GM12878 (cell line): Measurements from ENCODE around the gene FAAH2. TPM values are rescaled to one million over a fixed set of nuclear protein-coding genes. Genes with fewer than 3 reads are reported as not detected.

ENCODE experiments used
- ATAC-seq: fragments of 200-7000 bp; cut with Tn5 transposase; 3 replicates; pipeline ENCODE4 v1.9.1; 2020; ENCODE audit warnings: mild to moderate bottlenecking, moderate library complexity
- BruUV-seq: library from RNA; stranded (reverse); fragments of 400-500 nt; replicated peaks from 2 replicates; lab custom pipeline; 2021; lab: Mats Ljungman, UMichigan
- CTCF ChIA-PET: fragments of 300-600 bp; sonication (Branson Sonifier 250); formaldehyde crosslinking; extraction: SDS; loops from one replicate; lab custom pipeline; 2021; ENCODE audit warnings: inconsistent platforms; lab: Yijun Ruan, JAX
- POLR2A ChIA-PET: fragments of 350-600 bp; formaldehyde crosslinking; extraction: SDS; loops from one replicate; lab custom pipeline; 2021; ENCODE audit warnings: inconsistent platforms; lab: Charles Lee
- RAD21 ChIA-PET: fragments of 300-600 bp; sonication (Branson Sonifier 250); formaldehyde crosslinking; loops from one replicate; lab custom pipeline; 2023; ENCODE audit warnings: antibody characterized with exemption; ENCODE audit not compliant: unreplicated experiment; lab: Charles Lee
- SMC1A ChIA-PET: fragments of 300-600 bp; sonication (Branson Sonifier 250); formaldehyde crosslinking; loops from one replicate; lab custom pipeline; 2023; ENCODE audit not compliant: unreplicated experiment, uncharacterized antibody; lab: Charles Lee
- DNase-seq: peaks from one replicate; pipeline ENCODE4 v3.0.0-alpha.2; 2011; ENCODE audit warnings: low read depth, low spot score
- FAIRE-seq: peaks from 3 replicates; lab custom pipeline; 2011; peaks lifted over from hg19 to GRCh38; lab: Jason Lieb, UNC
- H2AFZ ChIP-seq: 2 replicates; pipeline ENCODE4 v1.6.0; 2011; ENCODE audit warnings: low read depth, low read length, control low read depth; ENCODE audit not compliant: control insufficient read depth
- H3K27ac ChIP-seq: 2 replicates; pipeline ENCODE4 v1.5.1; 2011; ENCODE audit warnings: control low read depth; ENCODE audit not compliant: control insufficient read depth, insufficient read depth
- H3K27me3 ChIP-seq, 2 experiments: replicated peaks in 1 of 2; 2 replicates each; pipeline versions ENCODE4 v1.6.0 to v1.6.1; 2011; ENCODE audit warnings: low read length in 1 of 2; ENCODE audit not compliant: control insufficient read depth in 2 of 2, insufficient read depth in 2 of 2
- H3K36me3 ChIP-seq, 2 experiments: 2 replicates each; pipeline ENCODE4 v1.5.1; 2011; ENCODE audit warnings: low read length in 1 of 2; ENCODE audit not compliant: control insufficient read depth in 2 of 2, insufficient read depth in 2 of 2
- H3K4me1 ChIP-seq: 2 replicates; pipeline ENCODE4 v1.6.1; 2011; ENCODE audit warnings: mild to moderate bottlenecking, low read length, moderate library complexity, mixed read lengths; ENCODE audit not compliant: control insufficient read depth, insufficient read depth
- H3K4me2 ChIP-seq: 2 replicates; pipeline ENCODE4 v1.6.0; 2011; ENCODE audit warnings: control low read depth; ENCODE audit not compliant: control insufficient read depth, insufficient read depth
- H3K4me3 ChIP-seq: fragments of 200-600 bp; sonication (generic); 2 replicates; pipeline ENCODE4 v1.5.1; 2016
- H3K79me2 ChIP-seq: 2 replicates; pipeline ENCODE4 v1.6.0; 2011; ENCODE audit warnings: low read length; ENCODE audit not compliant: control insufficient read depth, insufficient read depth
- H3K9ac ChIP-seq: 2 replicates; pipeline ENCODE4 v1.8.0; 2011; ENCODE audit warnings: low read length, control low read depth, mixed read lengths; ENCODE audit not compliant: control insufficient read depth, insufficient read depth
- H3K9me3 ChIP-seq: replicated peaks from 3 replicates; pipeline ENCODE4 v1.5.1; 2011; ENCODE audit warnings: mild to moderate bottlenecking, low read length; ENCODE audit not compliant: control insufficient read depth, insufficient read depth
- H4K20me1 ChIP-seq: 2 replicates; pipeline ENCODE4 v1.6.0; 2011; ENCODE audit not compliant: control insufficient read depth, insufficient read depth
- DPF2 ChIP-seq: fragments of 450-650 bp; IDR thresholded peaks from 2 replicates; pipeline ENCODE4 v1.6.1; 2017; ENCODE audit warnings: mild to moderate bottlenecking
- EGR1 ChIP-seq, 2 experiments: IDR thresholded peaks; 1 replicate in 1 of 2; 2 replicates in 1 of 2; pipeline ENCODE4 v1.6.1; 2011 to 2012; ENCODE audit warnings: low read depth in 2 of 2, low read length in 2 of 2, borderline replicate concordance in 1 of 2, mild to moderate bottlenecking in 1 of 2, moderate library complexity in 1 of 2
- FOXK2 ChIP-seq: fragments of 450-650 bp; IDR thresholded peaks from 2 replicates; pipeline ENCODE4 v1.6.1; 2017; ENCODE audit warnings: mild to moderate bottlenecking, moderate library complexity
- MEF2B ChIP-seq: fragments of 450-650 bp; IDR thresholded peaks from 2 replicates; pipeline ENCODE4 v1.6.1; 2018; ENCODE audit warnings: mild to moderate bottlenecking, moderate library complexity; ENCODE audit not compliant: partially characterized antibody, poor library complexity, severe bottlenecking
- NFIC ChIP-seq: IDR thresholded peaks from 2 replicates; pipeline ENCODE4 v1.6.1; 2012; ENCODE audit warnings: low read depth, mild to moderate bottlenecking, inconsistent platforms, low read length, moderate library complexity
- NFXL1 ChIP-seq: fragments of 450-650 bp; IDR thresholded peaks from 2 replicates; pipeline ENCODE4 v1.6.1; 2017; ENCODE audit warnings: antibody characterized with exemption, mild to moderate bottlenecking, borderline replicate concordance
- NFYA ChIP-seq: IDR thresholded peaks from 2 replicates; pipeline ENCODE4 v1.6.1; 2011; ENCODE audit warnings: low read depth, mild to moderate bottlenecking, low read length, improper control_type of control experiment, borderline replicate concordance
- NR2C1 ChIP-seq: fragments of 450-650 bp; IDR thresholded peaks from 2 replicates; pipeline ENCODE4 v1.6.1; 2017; ENCODE audit warnings: antibody characterized with exemption, mild to moderate bottlenecking, moderate library complexity
- RAD21 ChIP-seq: IDR thresholded peaks from 2 replicates; pipeline ENCODE4 v1.6.1; 2011; ENCODE audit warnings: mild to moderate bottlenecking, low read depth, low read length, moderate library complexity; ENCODE audit not compliant: insufficient read depth
- RBBP5 ChIP-seq: fragments of 200-600 bp; sonication (generic); conservative IDR thresholded peaks from 2 replicates; pipeline ENCODE4 v1.6.1; 2016
- SMARCA5 ChIP-seq: fragments of 450-650 bp; IDR thresholded peaks from 2 replicates; pipeline ENCODE4 v1.6.1; 2017; ENCODE audit warnings: mild to moderate bottlenecking
- SMC3 ChIP-seq: IDR thresholded peaks from 2 replicates; pipeline ENCODE4 v1.6.1; 2011; ENCODE audit warnings: low read length, improper control_type of control experiment, borderline replicate concordance
- STAT3 ChIP-seq: IDR thresholded peaks from 2 replicates; pipeline ENCODE4 v1.6.1; 2011; ENCODE audit warnings: low read depth, low read length, improper control_type of control experiment
- YBX1 ChIP-seq: fragments of 450-650 bp; IDR thresholded peaks from 2 replicates; pipeline ENCODE4 v1.6.1; 2016; ENCODE audit warnings: antibody characterized with exemption
- YY1 ChIP-seq: IDR thresholded peaks from 2 replicates; pipeline ENCODE4 v1.6.1; 2011; ENCODE audit warnings: low read depth, mild to moderate bottlenecking, low read length
- WGBS: methylation state at CpG from one replicate; pipeline ENCODE4 v1.1.6; 2016; ENCODE audit warnings: low lambda C conversion rate; ENCODE audit not compliant: insufficient replicate concordance, insufficient coverage; ENCODE audit errors: missing lambda C conversion rate; 5-methylcytosine and 5-hydroxymethylcytosine counted together
- in situ Hi-C: fragments of 300-500 bp; cut with MboI; formaldehyde crosslinking; loops from 9 replicates; pipeline ENCODE4 v1.14.3; 2018; ENCODE audit warnings: mixed read lengths
- intact Hi-C: fragments of 100-400 bp; cut with micrococcal nuclease; formaldehyde crosslinking; loops from one replicate; pipeline ENCODE4 v1.14.2; 2022; ENCODE audit not compliant: unreplicated experiment
- polyA plus RNA-seq, 11 experiments: library from polyadenylated mRNA; depleted of rRNA in 4 of 11; unstranded in 6 of 11; stranded (reverse) in 5 of 11; fragments of >200 nt; fragmentation: Nextera tagmentation in 4 of 11; fragmentation: Illumina TruSeq in 1 of 11; extraction: Ambion mirVana in 4 of 11; extraction: Trizol in 1 of 11; gene quantifications; 1 replicate in 1 of 11; 2 replicates in 10 of 11; pipeline versions ENCODE4 v1.2.1 to v1.2.3, GENCODE V29; 2011 to 2016; ENCODE audit warnings: inconsistent platforms in 2 of 11, missing spikeins in 2 of 11, low read depth in 1 of 11
- total RNA-seq, 4 experiments: library from RNA; depleted of rRNA in 3 of 4; stranded (reverse); fragments of >200 nt in 3 of 4; fragmentation: Illumina TruSeq in 1 of 4; extraction: Trizol in 1 of 4; gene quantifications; 2 replicates each; pipeline versions ENCODE4 v1.2.1 to v1.2.3, GENCODE V29; 2013 to 2021
- TF ChIP-seq, protein P1 (sequence below), 3 experiments: IDR thresholded peaks in 2 of 3; conservative IDR thresholded peaks in 1 of 3; 2 replicates each; pipeline ENCODE4 v1.5.1; 2011; ENCODE audit warnings: low read depth in 3 of 3, low read length in 3 of 3, mild to moderate bottlenecking in 3 of 3, control low read depth in 2 of 3, moderate library complexity in 2 of 3, inconsistent platforms in 1 of 3, mixed read lengths in 1 of 3; ENCODE audit not compliant: control insufficient read depth in 2 of 3, insufficient read depth in 1 of 3; ENCODE audit errors: extremely low read depth in 1 of 3
- TF ChIP-seq, protein P2 (sequence below): fragments of 450-650 bp; IDR thresholded peaks from 2 replicates; pipeline ENCODE4 v1.6.1; 2017; ENCODE audit warnings: antibody characterized with exemption, mild to moderate bottlenecking, moderate library complexity
- TF ChIP-seq, protein P3 (sequence below): IDR thresholded peaks from 2 replicates; pipeline ENCODE4 v1.6.1; 2011; ENCODE audit warnings: low read depth, mild to moderate bottlenecking, low read length, moderate library complexity, borderline replicate concordance; ENCODE audit errors: extremely low read depth
- TF ChIP-seq, protein P4 (sequence below): IDR thresholded peaks from 2 replicates; pipeline ENCODE4 v1.6.1; 2011; ENCODE audit warnings: mild to moderate bottlenecking, low read depth, low read length, moderate library complexity; ENCODE audit not compliant: insufficient replicate concordance

Gene FAAH2
- total and polyA plus RNA-seq, 10 of the 15 experiments (the other 5 are each of a cell fraction or from before 2014, with no cell fraction given), result 0.88 to 5.4 (median 1.5) TPM

DNA sequence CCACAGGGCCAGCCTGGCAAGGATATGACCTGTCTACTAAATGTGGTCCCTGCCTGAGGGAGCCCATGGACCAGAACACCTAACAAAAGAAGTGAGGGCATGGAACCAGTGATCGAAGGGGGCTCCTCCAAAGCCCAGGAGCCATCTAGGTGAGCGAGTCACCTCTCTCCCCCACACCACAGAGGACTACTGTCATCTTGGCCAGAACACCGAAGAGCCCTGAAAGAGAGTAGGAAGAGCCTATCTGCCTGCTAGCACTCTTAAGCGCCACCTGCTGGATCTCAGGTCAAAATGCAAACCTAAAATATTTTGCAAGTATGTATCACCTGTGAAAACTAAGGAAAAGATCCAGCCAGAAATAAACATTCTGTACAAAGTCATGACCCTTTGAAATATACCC is 167.4 kb downstream of the FAAH2 start:
- peak; percentile 0 for DNase-seq
- ATAC-seq, result peak; percentile 90
- no peak for FAIRE-seq
- ChIA-PET POLR2A (no interaction called here), RAD21 (no interaction called here), SMC1A (interaction anchor here (0.8 to 1.5 kb wide), 5 partner anchors 167 to 651 kb away, joined by 3 to 4 read pairs (median 3); partner anchors contain the start of gene FAAH2), CTCF (interaction anchor here (0.6 to 3.6 kb wide), 15 partner anchors 8 to 691 kb away, joined by 3 to 19 read pairs (median 4); partner anchors contain the start of gene FAAH2)
- no peak overlapping the region for H3K9ac ChIP-seq
- in situ Hi-C loops, result loop anchor here (10.0 to 25.0 kb wide), 2 partner anchors 299 to 642 kb away; no protein-coding TSS in a partner anchor
- H3K79me2 ChIP-seq, result no peaks in the 10 kb centered on the region
- no peaks in the 10 kb centered on the region for H3K27me3 ChIP-seq
- intact Hi-C loops, result loop anchor here (1.0 to 10.0 kb wide), 4 partner anchors 167 to 651 kb away; partner anchors contain the start of genes FAAH2 and SPIN3
- H3K9me3 ChIP-seq, result no peaks in the 10 kb centered on the region
- WGBS, result 9% methylated on average over 4 of the region's 4 CpGs
- H3K4me1 ChIP-seq, result no peaks in the 10 kb centered on the region
- H3K4me2 ChIP-seq, result no peak overlapping the region
- BruUV-seq, result no TSS peak
- no peaks in the 10 kb centered on the region for H3K36me3 ChIP-seq
- no peak overlapping the region for H3K27ac ChIP-seq
- H3K4me3 ChIP-seq, result no peak overlapping the region
- no peaks in the 10 kb centered on the region for H4K20me1 ChIP-seq
- peak overlapping the region; percentile 41; the same call in 1 of the 2 replicates for H2AFZ ChIP-seq
- TF ChIP-seq SMARCA5 (no peak), RAD21 (peak; percentile 70), FOXK2 (no peak), MEF2B (no peak), YY1 (no peak), NFIC (no peak), DPF2 (no peak), SMC3 (peak; percentile 76), EGR1 (IDR thresholded peaks at IDR 0.05; ENCODE audit: borderline replicate concordance in 1 of 2, low read depth in 2 of 2, low read length in 2 of 2) (no peak), YBX1 (no peak), NFXL1 (no peak), NR2C1 (no peak), NFYA (no peak), STAT3 (no peak), RBBP5 (no peak)
- TF ChIP-seq, protein P1, sequence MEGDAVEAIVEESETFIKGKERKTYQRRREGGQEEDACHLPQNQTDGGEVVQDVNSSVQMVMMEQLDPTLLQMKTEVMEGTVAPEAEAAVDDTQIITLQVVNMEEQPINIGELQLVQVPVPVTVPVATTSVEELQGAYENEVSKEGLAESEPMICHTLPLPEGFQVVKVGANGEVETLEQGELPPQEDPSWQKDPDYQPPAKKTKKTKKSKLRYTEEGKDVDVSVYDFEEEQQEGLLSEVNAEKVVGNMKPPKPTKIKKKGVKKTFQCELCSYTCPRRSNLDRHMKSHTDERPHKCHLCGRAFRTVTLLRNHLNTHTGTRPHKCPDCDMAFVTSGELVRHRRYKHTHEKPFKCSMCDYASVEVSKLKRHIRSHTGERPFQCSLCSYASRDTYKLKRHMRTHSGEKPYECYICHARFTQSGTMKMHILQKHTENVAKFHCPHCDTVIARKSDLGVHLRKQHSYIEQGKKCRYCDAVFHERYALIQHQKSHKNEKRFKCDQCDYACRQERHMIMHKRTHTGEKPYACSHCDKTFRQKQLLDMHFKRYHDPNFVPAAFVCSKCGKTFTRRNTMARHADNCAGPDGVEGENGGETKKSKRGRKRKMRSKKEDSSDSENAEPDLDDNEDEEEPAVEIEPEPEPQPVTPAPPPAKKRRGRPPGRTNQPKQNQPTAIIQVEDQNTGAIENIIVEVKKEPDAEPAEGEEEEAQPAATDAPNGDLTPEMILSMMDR (IDR thresholded peaks at IDR 0.05 in 2 of 3, conservative IDR thresholded peaks at IDR 0.05 in 1 of 3; ENCODE audit: control insufficient read depth in 2 of 3, extremely low read depth in 1 of 3, insufficient read depth in 1 of 3, low read depth in 3 of 3, low read length in 3 of 3), result peak; percentile 65 to 71 (median 68)
- TF ChIP-seq, protein P2, sequence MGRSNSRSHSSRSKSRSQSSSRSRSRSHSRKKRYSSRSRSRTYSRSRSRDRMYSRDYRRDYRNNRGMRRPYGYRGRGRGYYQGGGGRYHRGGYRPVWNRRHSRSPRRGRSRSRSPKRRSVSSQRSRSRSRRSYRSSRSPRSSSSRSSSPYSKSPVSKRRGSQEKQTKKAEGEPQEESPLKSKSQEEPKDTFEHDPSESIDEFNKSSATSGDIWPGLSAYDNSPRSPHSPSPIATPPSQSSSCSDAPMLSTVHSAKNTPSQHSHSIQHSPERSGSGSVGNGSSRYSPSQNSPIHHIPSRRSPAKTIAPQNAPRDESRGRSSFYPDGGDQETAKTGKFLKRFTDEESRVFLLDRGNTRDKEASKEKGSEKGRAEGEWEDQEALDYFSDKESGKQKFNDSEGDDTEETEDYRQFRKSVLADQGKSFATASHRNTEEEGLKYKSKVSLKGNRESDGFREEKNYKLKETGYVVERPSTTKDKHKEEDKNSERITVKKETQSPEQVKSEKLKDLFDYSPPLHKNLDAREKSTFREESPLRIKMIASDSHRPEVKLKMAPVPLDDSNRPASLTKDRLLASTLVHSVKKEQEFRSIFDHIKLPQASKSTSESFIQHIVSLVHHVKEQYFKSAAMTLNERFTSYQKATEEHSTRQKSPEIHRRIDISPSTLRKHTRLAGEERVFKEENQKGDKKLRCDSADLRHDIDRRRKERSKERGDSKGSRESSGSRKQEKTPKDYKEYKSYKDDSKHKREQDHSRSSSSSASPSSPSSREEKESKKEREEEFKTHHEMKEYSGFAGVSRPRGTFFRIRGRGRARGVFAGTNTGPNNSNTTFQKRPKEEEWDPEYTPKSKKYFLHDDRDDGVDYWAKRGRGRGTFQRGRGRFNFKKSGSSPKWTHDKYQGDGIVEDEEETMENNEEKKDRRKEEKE, result no peak
- TF ChIP-seq, protein P3, sequence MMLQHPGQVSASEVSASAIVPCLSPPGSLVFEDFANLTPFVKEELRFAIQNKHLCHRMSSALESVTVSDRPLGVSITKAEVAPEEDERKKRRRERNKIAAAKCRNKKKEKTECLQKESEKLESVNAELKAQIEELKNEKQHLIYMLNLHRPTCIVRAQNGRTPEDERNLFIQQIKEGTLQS, result no peak
- TF ChIP-seq, protein P4, sequence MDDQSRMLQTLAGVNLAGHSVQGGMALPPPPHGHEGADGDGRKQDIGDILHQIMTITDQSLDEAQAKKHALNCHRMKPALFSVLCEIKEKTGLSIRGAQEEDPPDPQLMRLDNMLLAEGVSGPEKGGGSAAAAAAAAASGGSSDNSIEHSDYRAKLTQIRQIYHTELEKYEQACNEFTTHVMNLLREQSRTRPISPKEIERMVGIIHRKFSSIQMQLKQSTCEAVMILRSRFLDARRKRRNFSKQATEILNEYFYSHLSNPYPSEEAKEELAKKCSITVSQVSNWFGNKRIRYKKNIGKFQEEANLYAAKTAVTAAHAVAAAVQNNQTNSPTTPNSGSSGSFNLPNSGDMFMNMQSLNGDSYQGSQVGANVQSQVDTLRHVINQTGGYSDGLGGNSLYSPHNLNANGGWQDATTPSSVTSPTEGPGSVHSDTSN, result no peak
